Activated T-cell treated with anti-CD3 and anti-CD28 coated beads, Interleukin-2, amount 50 U/mL, for 24 hours (primary cell): ENCODE data around the gene NCAM2.

Experiments used
- DNase-seq: peaks from one replicate; pipeline ENCODE4 v3.0.0-alpha.2; 2020
- H3K27ac Mint-ChIP-seq: 2 replicates; pipeline ENCODE4 v1.8.0; 2020; ENCODE audit warnings: mild to moderate bottlenecking, mixed read lengths
- H3K27me3 Mint-ChIP-seq: 2 replicates; pipeline ENCODE4 v1.8.0; 2020; ENCODE audit warnings: mixed read lengths
- H3K36me3 Mint-ChIP-seq: 2 replicates; pipeline ENCODE4 v1.8.0; 2020; ENCODE audit warnings: low read depth, mixed read lengths
- H3K4me1 Mint-ChIP-seq: 2 replicates; pipeline ENCODE4 v1.8.0; 2020; ENCODE audit warnings: low read depth, mixed read lengths
- H3K4me3 Mint-ChIP-seq: 2 replicates; pipeline ENCODE4 v1.8.0; 2020; ENCODE audit warnings: mild to moderate bottlenecking, moderate library complexity, mixed read lengths
- H3K9me3 Mint-ChIP-seq: 2 replicates; pipeline ENCODE4 v1.8.0; 2020; ENCODE audit warnings: mixed read lengths

NCAM2 gene

GRCh38 chr21:21279193-21279901 lies 281.1 kb downstream of the NCAM2 start:
- H3K27ac Mint-ChIP-seq, result no peak overlapping the region
- H3K27me3 Mint-ChIP-seq, result no peaks in the 10 kb centered on the region
- H3K4me1 Mint-ChIP-seq, result no peaks in the 10 kb centered on the region
- H3K4me3 Mint-ChIP-seq, result no peak overlapping the region
- H3K36me3 Mint-ChIP-seq, result no peaks in the 10 kb centered on the region
- DNase-seq, result no peak
- peaks cover 4% of the 10 kb centered on the region for H3K9me3 Mint-ChIP-seq

- Mint-ChIP-seq H3K4me3 (no peak overlapping the region), H3K27ac (no peak overlapping the region), H3K27me3 (no peaks in the 10 kb centered on the region), H3K36me3 (no peaks in the 10 kb centered on the region), H3K9me3 (peaks cover 4% of the 10 kb centered on the region), H3K4me1 (no peaks in the 10 kb centered on the region)
- no peak for DNase-seq
These were observed 285.6 kb downstream of the NCAM2 start for GRCh38 chr21:21283810-21284209.

- Mint-ChIP-seq H3K27me3 (no peaks in the 10 kb centered on the region), H3K27ac (no peak overlapping the region), H3K36me3 (no peaks in the 10 kb centered on the region), H3K9me3 (no peaks in the 10 kb centered on the region), H3K4me1 (no peaks in the 10 kb centered on the region), H3K4me3 (no peak overlapping the region)
- DNase-seq, result no peak
These were observed 288.1 kb downstream of the NCAM2 start for GRCh38 chr21:21286170-21286798.

GRCh38 chr21:21290751-21291150 lies 292.5 kb downstream of the NCAM2 start:
- H3K27ac Mint-ChIP-seq, result no peak overlapping the region

GRCh38 chr21:21291883-21292569 lies 293.8 kb downstream of the NCAM2 start:
- DNase-seq, result no peak
- Mint-ChIP-seq H3K4me3 (no peak overlapping the region), H3K27me3 (no peaks in the 10 kb centered on the region), H3K4me1 (no peaks in the 10 kb centered on the region), H3K9me3 (no peaks in the 10 kb centered on the region), H3K27ac (no peak overlapping the region), H3K36me3 (no peaks in the 10 kb centered on the region)

More at GRCh38 chr21:21290751-21291150, 292.5 kb downstream of the NCAM2 start:
- Mint-ChIP-seq H3K36me3 (no peaks in the 10 kb centered on the region), H3K27me3 (no peaks in the 10 kb centered on the region), H3K4me1 (no peaks in the 10 kb centered on the region), H3K9me3 (no peaks in the 10 kb centered on the region), H3K4me3 (no peak overlapping the region)
- no peak for DNase-seq

GRCh38 chr21:21295303-21295702 lies 297.1 kb downstream of the NCAM2 start:
- no peaks in the 10 kb centered on the region for H3K27me3 Mint-ChIP-seq
- H3K9me3 Mint-ChIP-seq, result no peaks in the 10 kb centered on the region

GRCh38 chr21:21297211-21297610 lies 299.0 kb downstream of the NCAM2 start:
- H3K4me1 Mint-ChIP-seq, result no peaks in the 10 kb centered on the region
- no peaks in the 10 kb centered on the region for H3K27me3 Mint-ChIP-seq
- no peak overlapping the region for H3K27ac Mint-ChIP-seq
- H3K9me3 Mint-ChIP-seq, result no peaks in the 10 kb centered on the region
- DNase-seq, result no peak
- no peak overlapping the region for H3K4me3 Mint-ChIP-seq
- no peaks in the 10 kb centered on the region for H3K36me3 Mint-ChIP-seq

More at GRCh38 chr21:21295303-21295702, 297.1 kb downstream of the NCAM2 start:
- H3K36me3 Mint-ChIP-seq, result no peaks in the 10 kb centered on the region
- DNase-seq, result no peak
- H3K4me3 Mint-ChIP-seq, result no peak overlapping the region
- H3K27ac Mint-ChIP-seq, result no peak overlapping the region
- H3K4me1 Mint-ChIP-seq, result no peaks in the 10 kb centered on the region

- Mint-ChIP-seq H3K36me3 (no peaks in the 10 kb centered on the region), H3K4me3 (no peak overlapping the region), H3K9me3 (no peaks in the 10 kb centered on the region), H3K27ac (no peak overlapping the region), H3K27me3 (no peaks in the 10 kb centered on the region), H3K4me1 (no peaks in the 10 kb centered on the region)
- no peak for DNase-seq
These were observed 302.8 kb downstream of the NCAM2 start for GRCh38 chr21:21301013-21301412.

- Mint-ChIP-seq H3K27ac (no peak overlapping the region), H3K27me3 (no peaks in the 10 kb centered on the region), H3K9me3 (no peaks in the 10 kb centered on the region), H3K4me1 (no peaks in the 10 kb centered on the region), H3K36me3 (no peaks in the 10 kb centered on the region), H3K4me3 (no peak overlapping the region)
- DNase-seq, result no peak
These were observed 311.3 kb downstream of the NCAM2 start for GRCh38 chr21:21309510-21309909.

- H3K27me3 Mint-ChIP-seq, result no peaks in the 10 kb centered on the region
- no peaks in the 10 kb centered on the region for H3K4me1 Mint-ChIP-seq
- no peak for DNase-seq
- H3K4me3 Mint-ChIP-seq, result no peak overlapping the region
- peaks cover 1% of the 10 kb centered on the region for H3K9me3 Mint-ChIP-seq
- H3K36me3 Mint-ChIP-seq, result no peaks in the 10 kb centered on the region
- no peak overlapping the region for H3K27ac Mint-ChIP-seq
These were observed 326.1 kb downstream of the NCAM2 start for GRCh38 chr21:21324297-21324696.

- H3K4me3 Mint-ChIP-seq, result no peak overlapping the region
- no peak for DNase-seq
- no peaks in the 10 kb centered on the region for H3K27me3 Mint-ChIP-seq
- H3K4me1 Mint-ChIP-seq, result no peaks in the 10 kb centered on the region
- no peaks in the 10 kb centered on the region for H3K36me3 Mint-ChIP-seq
- peaks cover 2% of the 10 kb centered on the region for H3K9me3 Mint-ChIP-seq
- H3K27ac Mint-ChIP-seq, result no peak overlapping the region
These were observed 334.3 kb downstream of the NCAM2 start for GRCh38 chr21:21332492-21332891.

- no peaks in the 10 kb centered on the region for H3K4me1 Mint-ChIP-seq
- H3K4me3 Mint-ChIP-seq, result no peak overlapping the region
- H3K27ac Mint-ChIP-seq, result no peak overlapping the region
- H3K9me3 Mint-ChIP-seq, result peaks cover 15% of the 10 kb centered on the region
- no peak for DNase-seq
- H3K27me3 Mint-ChIP-seq, result no peaks in the 10 kb centered on the region
- H3K36me3 Mint-ChIP-seq, result no peaks in the 10 kb centered on the region
These were observed 342.8 kb downstream of the NCAM2 start for GRCh38 chr21:21341041-21341440.

GRCh38 chr21:21345296-21345695 lies 347.1 kb downstream of the NCAM2 start:
- Mint-ChIP-seq H3K4me1 (no peaks in the 10 kb centered on the region), H3K36me3 (no peaks in the 10 kb centered on the region), H3K27ac (no peak overlapping the region), H3K9me3 (peaks cover 27% of the 10 kb centered on the region), H3K27me3 (no peaks in the 10 kb centered on the region), H3K4me3 (no peak overlapping the region)
- no peak for DNase-seq

- no peak overlapping the region for H3K27ac Mint-ChIP-seq
- H3K9me3 Mint-ChIP-seq, result peaks cover 27% of the 10 kb centered on the region
- H3K27me3 Mint-ChIP-seq, result no peaks in the 10 kb centered on the region
- H3K36me3 Mint-ChIP-seq, result no peaks in the 10 kb centered on the region
- DNase-seq, result no peak
- no peak overlapping the region for H3K4me3 Mint-ChIP-seq
- H3K4me1 Mint-ChIP-seq, result no peaks in the 10 kb centered on the region
These were observed 347.7 kb downstream of the NCAM2 start for GRCh38 chr21:21345872-21346271.

- H3K36me3 Mint-ChIP-seq, result no peaks in the 10 kb centered on the region
- H3K4me1 Mint-ChIP-seq, result no peaks in the 10 kb centered on the region
- H3K27ac Mint-ChIP-seq, result no peak overlapping the region
- no peaks in the 10 kb centered on the region for H3K27me3 Mint-ChIP-seq
- DNase-seq, result no peak
- H3K4me3 Mint-ChIP-seq, result no peak overlapping the region
- peaks cover 14% of the 10 kb centered on the region for H3K9me3 Mint-ChIP-seq
These were observed 368.1 kb downstream of the NCAM2 start for GRCh38 chr21:21366277-21366676.
